Measurements from ENCODE around the gene NUDT4. TPM values are rescaled to one million over a fixed set of nuclear protein-coding genes. Genes with fewer than 3 reads are reported as not detected.

The NUDT4 gene
- total and polyA plus RNA-seq, 9 of the 15 experiments (the other 6 are each of a cell fraction or from before 2014, with no cell fraction given) = 38.1 to 164 (median 99.2) TPM

- peak; percentile 2; the same call in 1 of the 2 replicates for TF ChIP-seq ZFP91 (CRISPR knock-in tag; IDR thresholded peaks at IDR 0.05)
- TF ChIP-seq HMBOX1 (IDR thresholded peaks at IDR 0.05) = peak; percentile 72
- peak; percentile 71; the same call in 1 of the 2 replicates for TF ChIP-seq ZNF263 (CRISPR knock-in tag; IDR thresholded peaks at IDR 0.05; ENCODE audit: borderline replicate concordance)
- 0 out of 2 replicates have a peak, but pooled peaks have one; percentile 0 for TF ChIP-seq SUPT5H (IDR thresholded peaks at IDR 0.05)
- 0 out of 2 replicates have a peak, but pooled peaks have one; percentile 4 for TF ChIP-seq NKRF (IDR thresholded peaks at IDR 0.05; ENCODE audit: borderline replicate concordance)
- TF ChIP-seq NFRKB (IDR thresholded peaks at IDR 0.05; ENCODE audit: low read depth) = peak; percentile 16; the same call in 1 of the 2 replicates
- 0 out of 2 replicates have a peak, but pooled peaks have one; percentile 25 for TF ChIP-seq ZNF23 (CRISPR knock-in tag; IDR thresholded peaks at IDR 0.05)
- TF ChIP-seq ARNT (IDR thresholded peaks at IDR 0.05) = 0 out of 4 replicates have a peak, but pooled peaks of 1 of the 2 experiments have one; percentile 23
These were observed 65.0 kb downstream of the NUDT4 start (continued) for GRCh38 chr12:93442411-93443340.
